Esophagus squamous epithelium (tissue), 4 donors: Measurements from ENCODE around the gene PRKCZ.

Source experiments
- CTCF ChIP-seq, 6 experiments: fragments of 450-650 bp in 4 of 6; fragments of 200-600 bp in 2 of 6; sonication (generic) in 2 of 6; IDR thresholded peaks; one replicate each; pipeline ENCODE4 v1.5.1; 2016 to 2019; ENCODE audit warnings: antibody characterized with exemption in 6 of 6, mild to moderate bottlenecking in 4 of 6, moderate library complexity in 4 of 6
- POLR2A ChIP-seq, 4 donors: fragments of 450-650 bp; IDR thresholded peaks; one replicate each; pipeline ENCODE4 v1.6.1; 2017; ENCODE audit warnings: antibody characterized with exemption in 4 of 4, mild to moderate bottlenecking in 4 of 4, moderate library complexity in 3 of 4

- no peak for TF ChIP-seq CTCF (IDR thresholded peaks at IDR 0.05)
- TF ChIP-seq POLR2A (IDR thresholded peaks at IDR 0.05): no peak
These were observed 127.8 kb downstream of the PRKCZ start for GRCh38 chr1:2177946-2178538.
